GM18505 (cell line): ENCODE measurements around the gene ANAPC2.

Experiments used
- ATAC-seq: cut with Tn5 transposase; IDR thresholded peaks from one replicate; pipeline ENCODE4 v1.9.1; 2021; ENCODE audit not compliant: unreplicated experiment
- POLR2A ChIP-seq: IDR thresholded peaks from 4 replicates; pipeline ENCODE4 v1.6.1; 2011; ENCODE audit warnings: borderline replicate concordance; ENCODE audit not compliant: insufficient read depth, insufficient read length; ENCODE audit errors: extremely low read depth

ANAPC2 gene

DNA sequence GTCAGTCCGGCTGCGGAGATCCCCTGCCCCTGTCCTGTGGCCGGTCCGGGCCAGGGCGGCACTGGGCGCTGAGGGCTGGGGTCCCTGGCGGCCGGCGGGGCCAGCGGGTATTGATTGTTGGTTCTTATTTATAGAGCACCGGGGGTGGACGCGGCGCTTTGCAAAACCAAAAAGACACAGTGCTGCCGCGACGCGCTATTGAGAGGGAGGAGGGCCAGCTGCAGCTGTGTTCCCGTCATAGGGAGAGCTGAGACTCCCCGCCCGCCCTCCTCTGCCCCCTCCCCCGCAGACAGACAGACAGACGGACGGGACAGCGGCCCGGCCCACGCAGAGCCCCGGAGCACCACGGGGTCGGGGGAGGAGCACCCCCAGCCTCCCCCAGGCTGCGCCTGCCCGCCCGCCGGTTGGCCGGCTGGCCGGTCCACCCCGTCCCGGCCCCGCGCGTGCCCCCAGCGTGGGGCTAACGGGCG lies 21.0 kb downstream of the ANAPC2 start:
- no peak for TF ChIP-seq POLR2A
- ATAC-seq = no peak

DNA sequence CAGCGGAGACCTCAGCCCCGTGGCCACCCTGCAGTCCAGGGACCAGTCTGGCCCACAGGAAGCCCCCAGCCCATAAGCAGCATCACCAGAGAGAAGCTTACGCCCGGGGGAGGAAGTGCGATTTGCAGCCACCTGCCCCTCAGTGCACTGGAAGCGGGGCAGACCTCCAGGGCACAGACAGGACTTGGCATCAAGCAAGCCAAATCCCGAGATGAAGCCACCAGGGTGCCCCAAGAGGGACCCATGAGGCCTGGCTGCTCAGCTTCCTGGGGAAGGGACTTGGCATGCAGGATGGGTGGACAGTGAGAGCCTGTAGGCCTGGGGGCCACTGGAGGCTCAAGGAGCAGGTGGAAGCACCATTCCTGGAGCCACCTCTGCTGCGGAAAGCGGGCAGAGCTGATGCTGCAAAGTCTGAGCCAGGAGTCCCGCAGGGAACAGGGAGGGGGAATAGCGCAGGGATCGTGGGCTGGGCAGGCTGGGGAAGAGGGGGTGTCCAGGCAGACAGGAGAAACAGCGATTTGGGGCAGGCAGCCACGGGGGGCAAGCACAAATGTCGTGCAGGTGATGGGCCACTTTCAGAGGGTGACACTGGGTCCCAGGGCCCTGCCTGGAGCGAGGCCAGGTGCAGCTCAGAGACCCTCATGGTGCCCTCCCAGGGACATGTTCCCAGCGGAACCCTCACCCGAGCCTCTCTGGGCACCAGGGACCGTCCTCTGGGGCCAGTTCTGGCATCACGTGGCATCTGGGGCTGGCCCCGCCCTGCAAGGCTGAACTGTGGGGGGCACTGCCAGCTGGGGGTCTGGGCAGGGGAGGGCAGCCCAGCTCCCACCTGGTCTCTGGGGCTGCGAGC lies 21.8 kb downstream of the ANAPC2 start:
- ATAC-seq = no peak

DNA sequence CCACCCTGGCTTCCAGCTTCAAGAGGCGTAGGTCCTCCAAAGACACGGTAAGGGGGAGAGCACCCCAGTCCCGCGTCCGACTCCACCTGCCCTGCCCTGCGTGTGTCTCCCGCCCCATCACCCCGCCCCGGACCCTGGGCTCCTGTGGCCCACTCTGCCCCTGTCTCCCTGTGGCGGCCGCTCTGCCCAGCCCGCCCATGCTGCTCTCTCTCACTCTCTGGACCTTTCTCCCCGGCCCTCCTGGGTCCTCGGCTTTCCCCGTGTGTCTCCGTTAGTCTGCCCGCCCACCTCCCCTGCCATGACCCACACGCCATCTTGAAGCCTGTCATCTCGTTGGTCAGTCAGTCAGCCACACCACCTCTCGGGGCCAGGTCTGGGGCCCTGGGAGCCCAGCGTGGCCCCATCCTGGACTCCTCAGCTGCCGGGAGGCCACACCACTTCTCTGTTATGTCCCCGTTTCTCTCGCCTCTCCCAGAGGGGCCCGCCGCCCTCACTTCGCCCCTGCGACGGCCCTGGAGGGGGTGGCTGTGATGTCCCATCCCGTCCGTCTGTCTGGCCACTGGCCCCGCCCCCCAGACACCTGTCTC lies 23.0 kb downstream of the ANAPC2 start:
- no peak for TF ChIP-seq POLR2A
- no peak for ATAC-seq

More for the DNA sequence above, 21.8 kb downstream of the ANAPC2 start:
- TF ChIP-seq POLR2A = no peak

DNA sequence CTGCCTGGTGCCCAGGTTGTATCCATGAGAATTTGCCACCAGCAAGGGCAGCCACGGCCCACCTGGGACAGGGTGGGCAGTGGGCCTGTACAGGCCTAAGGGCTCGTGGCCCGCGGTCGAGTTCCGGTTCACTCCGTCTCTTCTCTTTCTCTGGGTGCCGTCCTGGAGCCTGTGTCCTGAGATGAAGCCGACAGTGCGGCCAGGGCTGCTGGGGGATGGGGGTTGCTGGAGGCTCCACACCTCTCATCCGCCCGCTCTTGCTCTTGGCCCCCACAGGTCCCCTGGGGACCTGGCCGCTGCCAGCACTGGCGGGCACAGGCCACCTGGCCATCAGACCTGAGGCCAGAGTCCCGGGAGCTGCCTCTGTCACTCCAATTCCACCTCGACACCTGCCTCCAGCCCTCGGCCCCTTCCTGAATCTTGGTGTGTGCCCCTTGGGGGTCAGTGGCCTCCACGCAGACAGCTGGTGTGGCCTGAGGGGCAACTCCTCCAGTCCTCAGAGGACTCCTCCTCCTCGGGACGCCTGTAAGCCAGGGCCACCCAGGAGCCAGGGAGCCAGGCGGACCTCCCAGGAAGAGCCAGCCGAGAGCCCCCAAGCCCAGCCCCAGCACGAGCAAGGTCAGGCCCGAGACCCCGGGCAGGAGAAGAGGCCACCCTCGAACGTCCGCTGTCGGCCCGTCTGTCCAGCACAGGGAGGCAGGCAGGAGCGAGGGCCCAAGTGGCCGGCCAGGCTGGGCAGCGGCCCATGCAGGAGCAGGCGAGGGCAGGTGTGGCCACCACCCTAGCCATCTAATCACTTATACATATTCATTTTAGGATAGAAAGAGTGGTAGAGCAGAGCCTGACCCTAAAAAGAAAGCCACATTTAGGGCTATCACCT lies 23.8 kb downstream of the ANAPC2 start:
- TF ChIP-seq POLR2A = no peak
- ATAC-seq = no peak

DNA sequence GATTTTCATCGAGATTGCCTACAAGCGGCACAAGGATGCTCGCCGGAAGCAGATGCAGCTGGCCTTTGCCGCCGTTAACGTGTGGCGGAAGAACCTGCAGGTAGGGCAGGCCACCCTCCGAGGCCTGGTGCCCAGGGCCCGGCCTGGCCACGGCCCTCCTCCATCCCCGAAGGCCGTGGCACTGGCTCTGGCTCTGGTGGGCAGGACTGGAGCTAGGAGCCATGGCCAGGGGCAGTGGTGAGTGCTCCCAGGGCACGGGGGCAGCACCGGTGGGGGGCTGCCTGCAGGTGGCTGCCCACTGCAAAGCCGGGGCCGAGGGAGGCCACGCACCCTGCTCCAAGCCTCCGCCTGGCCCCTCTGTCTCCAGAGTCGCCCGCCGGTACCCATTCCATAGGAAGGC lies 24.6 kb downstream of the ANAPC2 start:
- no peak for ATAC-seq
- TF ChIP-seq POLR2A = no peak

GRCh38 chr9:137163365-137163715 lies 25.0 kb downstream of the ANAPC2 start:
- no peak for ATAC-seq
- no peak for TF ChIP-seq POLR2A

GRCh38 chr9:137162505-137163364 lies 25.6 kb downstream of the ANAPC2 start:
- TF ChIP-seq POLR2A = no peak
- ATAC-seq = no peak

DNA sequence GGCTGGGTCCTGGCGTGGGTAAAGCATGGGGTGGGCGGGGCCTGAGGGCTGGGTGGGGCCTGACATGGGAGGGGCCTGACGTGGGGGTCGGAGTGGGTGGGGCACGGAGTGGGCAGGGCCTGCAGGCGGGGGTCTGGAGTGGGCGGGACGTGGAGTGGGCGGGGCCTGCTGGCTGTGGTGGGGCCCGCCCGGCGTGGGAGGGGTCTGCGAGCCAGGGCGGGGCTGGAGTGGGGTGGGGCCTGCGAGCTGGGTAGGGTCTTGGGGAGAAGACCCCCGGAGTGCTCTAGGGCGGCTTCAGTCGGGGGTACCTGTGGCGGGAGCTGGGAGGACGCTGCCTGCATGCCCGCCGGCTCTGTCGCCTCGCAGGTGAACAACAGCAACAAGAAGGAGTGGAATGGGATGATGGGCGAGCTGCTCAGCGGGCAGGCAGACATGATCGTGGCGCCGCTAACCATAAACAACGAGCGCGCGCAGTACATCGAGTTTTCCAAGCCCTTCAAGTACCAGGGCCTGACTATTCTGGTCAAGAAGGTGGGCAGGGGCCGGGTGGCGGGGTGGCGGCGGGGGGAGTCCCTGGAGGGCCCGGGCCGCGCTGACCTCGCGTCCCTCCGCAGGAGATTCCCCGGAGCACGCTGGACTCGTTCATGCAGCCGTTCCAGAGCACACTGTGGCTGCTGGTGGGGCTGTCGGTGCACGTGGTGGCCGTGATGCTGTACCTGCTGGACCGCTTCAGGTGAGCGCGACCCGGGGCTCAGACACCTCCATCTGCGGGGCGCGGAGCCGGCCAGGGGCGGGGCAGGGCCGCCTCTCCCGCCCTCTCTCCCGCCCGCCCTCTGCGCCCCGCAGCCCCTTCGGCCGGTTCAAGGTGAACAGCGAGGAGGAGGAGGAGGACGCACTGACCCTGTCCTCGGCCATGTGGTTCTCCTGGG lies 26.5 kb downstream of the ANAPC2 start:
- TF ChIP-seq POLR2A = no peak
- ATAC-seq = no peak

GRCh38 chr9:137160716-137161557 lies 27.4 kb downstream of the ANAPC2 start:
- no peak for TF ChIP-seq POLR2A
- no peak for ATAC-seq

- no peak for ATAC-seq
- TF ChIP-seq POLR2A = no peak
Observed at GRCh38 chr9:137160054-137160425, 28.3 kb downstream of the ANAPC2 start.

- TF ChIP-seq POLR2A = no peak
- ATAC-seq = no peak
Observed at GRCh38 chr9:137159105-137160053, 29.0 kb downstream of the ANAPC2 start.
